Measurements from ENCODE around the gene RIMOC1. TPM values are rescaled to one million over a fixed set of nuclear protein-coding genes. Genes with fewer than 3 reads are reported as not detected.

The RIMOC1 gene
- total RNA-seq, 3 donors from 2014 or later: 21.9 to 28.7 (median 27.5) TPM

DNA sequence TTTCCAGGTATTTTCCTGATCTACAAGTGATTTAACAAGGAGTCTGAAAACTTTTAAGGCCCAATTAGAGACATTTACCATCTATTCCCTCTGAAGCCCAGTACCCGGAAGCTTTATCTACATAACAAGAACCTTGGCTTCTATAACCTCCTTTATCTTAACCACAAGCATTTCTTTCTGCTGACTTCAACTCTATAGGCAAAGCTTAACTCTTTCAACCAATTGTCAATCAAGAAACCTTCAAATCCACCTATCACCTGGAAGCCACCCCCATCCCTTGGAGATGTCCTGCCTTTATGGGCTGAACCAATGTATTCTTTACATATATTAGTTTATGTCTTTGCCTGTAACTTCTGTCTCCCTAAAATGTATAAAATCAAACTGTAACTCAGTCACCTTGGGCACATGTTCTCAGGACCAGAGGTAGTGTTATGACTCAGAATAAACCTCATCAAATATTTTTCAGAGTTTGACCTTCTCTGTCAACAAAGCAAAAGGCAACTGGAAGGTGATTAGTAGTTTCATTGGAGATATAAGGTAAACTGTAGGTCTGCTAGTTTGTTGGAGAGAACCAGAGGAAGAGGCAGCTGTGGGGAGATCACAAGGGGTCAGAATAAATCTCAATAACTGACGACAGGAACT lies 13.0 kb upstream of the RIMOC1 start:
- no peak for TF ChIP-seq CTCF (IDR thresholded peaks at IDR 0.05)
- H3K4me3 ChIP-seq: no peak overlapping the region
- DNase-seq: no peak
- intact Hi-C loops (cut with DNase I, micrococcal nuclease): no loop called here
- H3K4me1 ChIP-seq (ENCODE audit: low read depth): no peaks in the 10 kb centered on the region
- no peaks in the 10 kb centered on the region for H3K36me3 ChIP-seq (ENCODE audit: low read depth)
- no peaks in the 10 kb centered on the region for H3K9me3 ChIP-seq
- ATAC-seq: no peak

DNA sequence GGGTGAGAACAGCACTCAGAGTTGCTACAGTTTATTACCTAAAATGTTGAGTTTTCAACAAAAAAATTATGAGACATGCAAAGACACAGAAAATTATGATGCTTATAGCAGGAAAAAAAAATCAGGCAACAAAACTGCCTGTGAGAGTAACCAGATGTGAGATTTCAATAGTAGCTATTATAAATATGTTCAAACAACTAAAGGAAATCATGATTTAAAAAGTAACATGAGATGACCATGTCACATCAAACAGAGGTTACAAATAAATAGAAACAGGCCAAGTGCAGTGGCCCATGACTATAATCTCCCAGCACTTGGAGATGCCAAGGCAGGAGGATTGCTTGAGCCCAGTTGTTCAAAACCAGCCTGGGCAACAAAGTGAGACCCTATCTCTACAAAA lies 12.1 kb upstream of the RIMOC1 start:
- H3K4me3 ChIP-seq: no peak overlapping the region
- no peaks in the 10 kb centered on the region for H3K9me3 ChIP-seq
- intact Hi-C loops (cut with DNase I, micrococcal nuclease): no loop called here
- ATAC-seq (no peak), DNase-seq (no peak)
- no peaks in the 10 kb centered on the region for H3K36me3 ChIP-seq (ENCODE audit: low read depth)
- no peaks in the 10 kb centered on the region for H3K4me1 ChIP-seq (ENCODE audit: low read depth)
- no peak for TF ChIP-seq CTCF (IDR thresholded peaks at IDR 0.05)

DNA sequence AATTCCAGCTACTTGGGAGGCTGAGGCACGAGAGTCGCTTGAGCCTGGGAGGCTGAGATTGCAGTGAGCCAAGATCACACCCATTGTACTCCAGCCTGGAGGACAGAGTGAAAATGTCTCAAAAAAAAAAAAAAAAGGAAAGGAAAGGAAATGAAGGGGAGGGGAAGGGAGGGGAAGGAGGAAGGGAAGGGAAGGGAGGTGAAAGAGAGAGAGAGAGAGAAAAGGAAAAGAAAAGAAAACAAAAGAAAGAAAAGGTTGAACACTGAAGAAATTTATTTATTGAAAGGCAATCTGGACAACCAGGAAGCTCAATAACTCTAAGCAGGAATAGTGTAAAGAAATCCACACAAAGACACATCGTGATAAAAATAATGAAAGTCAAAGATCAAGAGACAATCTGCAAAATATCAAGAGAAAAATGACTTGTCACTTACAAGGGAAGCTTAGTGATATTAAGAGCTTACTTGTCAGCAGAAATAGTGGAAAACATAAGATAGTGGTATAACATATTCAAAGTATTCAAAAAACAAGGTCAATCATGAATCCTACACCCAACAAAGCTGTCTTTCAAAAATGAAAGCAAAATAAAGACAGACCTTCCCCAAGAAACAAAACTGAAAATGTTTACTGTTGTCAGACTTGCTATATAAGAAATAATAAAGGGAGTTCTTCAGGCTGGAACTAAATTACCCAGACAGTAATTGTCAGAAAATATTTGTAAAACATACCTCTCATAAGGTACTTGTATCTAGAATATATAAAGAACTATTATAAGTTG lies 10.9 kb upstream of the RIMOC1 start:
- Histone ChIP-seq H3K4me1 (ENCODE audit: low read depth) (no peaks in the 10 kb centered on the region), H3K36me3 (ENCODE audit: low read depth) (no peaks in the 10 kb centered on the region), H3K4me3 (no peak overlapping the region), H3K9me3 (no peaks in the 10 kb centered on the region)
- ATAC-seq (no peak), DNase-seq (no peak)
- no peak for TF ChIP-seq CTCF (IDR thresholded peaks at IDR 0.05)
- intact Hi-C loops (cut with DNase I, micrococcal nuclease): no loop called here

DNA sequence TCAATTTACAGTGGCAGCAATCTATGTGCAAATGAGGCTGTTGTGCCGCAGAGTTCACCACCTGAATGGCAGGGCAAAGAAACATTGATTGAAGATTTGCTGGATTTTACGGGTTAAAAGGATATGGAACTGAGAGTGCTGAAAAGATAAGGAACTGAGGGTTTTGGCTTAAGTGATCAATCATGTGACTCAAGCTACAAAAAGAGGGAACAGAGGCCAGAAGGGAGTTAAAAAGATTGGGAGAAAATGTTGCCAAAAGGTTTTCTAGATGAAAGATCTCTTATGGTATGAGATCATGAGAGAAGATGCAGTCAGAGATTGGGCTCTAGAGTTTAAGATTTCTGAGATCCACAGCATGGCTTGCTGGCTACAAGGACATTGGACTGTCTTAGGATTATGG lies 7.9 kb upstream of the RIMOC1 start:
- Histone ChIP-seq H3K4me3 (no peak overlapping the region), H3K36me3 (ENCODE audit: low read depth) (no peaks in the 10 kb centered on the region), H3K4me1 (ENCODE audit: low read depth) (no peaks in the 10 kb centered on the region), H3K9me3 (no peaks in the 10 kb centered on the region)
- intact Hi-C loops (cut with DNase I, micrococcal nuclease): no loop called here
- DNase-seq (no peak), ATAC-seq (no peak)
- TF ChIP-seq CTCF (IDR thresholded peaks at IDR 0.05): no peak

DNA sequence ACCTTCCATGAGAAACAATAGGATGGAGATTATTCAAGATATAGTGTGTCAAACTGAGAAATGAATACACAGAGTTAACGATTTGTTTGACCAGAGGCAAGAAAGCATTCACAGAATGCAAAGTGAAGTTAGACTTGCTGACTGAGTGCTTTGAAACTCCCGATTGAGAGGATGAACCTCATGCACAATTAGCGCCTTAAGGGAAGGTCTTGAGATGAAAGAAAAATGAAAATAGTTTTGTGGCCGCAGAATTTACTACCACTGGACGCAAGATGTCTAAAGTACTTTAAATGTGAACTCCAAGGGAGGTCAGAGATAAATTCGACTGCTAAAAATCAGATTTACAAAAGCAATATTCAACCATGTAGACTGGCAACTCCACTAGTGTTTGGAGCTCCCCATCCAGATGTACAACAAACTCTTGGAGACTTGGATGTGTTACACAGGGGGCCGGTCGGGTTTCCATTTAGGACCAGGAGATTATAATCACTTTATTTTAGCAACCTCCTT lies 707 bp upstream of the RIMOC1 start:
- peak overlapping the region; percentile 40 for H3K4me3 ChIP-seq
- TF ChIP-seq CTCF (IDR thresholded peaks at IDR 0.05): no peak
- no peak for DNase-seq
- no peaks in the 10 kb centered on the region for H3K9me3 ChIP-seq
- intact Hi-C loops (cut with DNase I, micrococcal nuclease): no loop called here
- H3K36me3 ChIP-seq (ENCODE audit: low read depth): no peaks in the 10 kb centered on the region
- peaks cover 13% of the 10 kb centered on the region for H3K4me1 ChIP-seq (ENCODE audit: low read depth)
- ATAC-seq: no peak

Data from mucosa of descending colon (tissue), 3 donors.